Measurements from ENCODE around the gene CORO7.
"Not testable (repeated sequence)": the region's sequence is repeated elsewhere in the genome, so short reads cannot be mapped to it uniquely, and the experiment has no call there.

CORO7 gene

DNA sequence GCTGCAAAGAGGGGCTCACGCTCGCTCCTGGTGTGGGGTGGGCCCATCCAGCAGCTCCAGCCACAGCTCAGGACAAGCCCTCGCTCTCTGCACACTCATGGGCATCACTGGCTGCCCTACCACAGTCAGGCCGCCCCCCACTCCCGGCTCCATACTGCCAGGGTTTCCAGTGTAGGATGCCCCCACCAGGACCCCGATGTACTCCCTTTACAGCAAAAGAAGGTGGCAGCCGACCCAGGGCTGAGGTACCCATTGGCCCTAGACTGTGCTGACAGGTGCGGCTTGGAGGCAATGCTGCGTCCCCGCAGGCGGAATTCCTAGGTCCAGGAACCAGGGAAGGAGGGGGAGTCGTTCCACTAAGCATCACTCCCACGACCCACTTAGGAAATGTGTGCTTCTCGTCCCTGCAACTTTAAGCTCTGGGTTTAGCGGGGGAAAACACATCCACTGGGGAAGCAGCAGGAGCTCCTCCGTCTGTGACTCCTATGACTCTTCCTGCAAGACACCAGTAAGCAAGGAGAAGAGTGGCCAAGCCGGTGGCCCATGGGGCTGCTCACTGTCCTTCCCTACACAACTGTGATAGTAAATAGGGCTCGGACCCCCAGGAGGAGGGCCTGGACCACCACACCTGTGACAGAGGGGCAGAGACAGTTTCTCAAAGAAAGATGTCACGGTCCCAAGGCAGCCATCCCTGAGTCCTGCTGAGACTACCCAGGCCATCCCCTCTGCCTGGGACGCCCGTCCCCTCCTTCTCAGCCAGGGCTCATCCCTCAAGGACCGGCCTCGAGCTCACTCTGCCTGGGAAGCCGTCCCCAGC is 13.1 kb downstream of the CORO7 start:
- no peak overlapping the region for H2AFZ ChIP-seq (ENCODE audit: low read depth, low read length)
- H3K4me3 ChIP-seq (ENCODE audit: low read length), result no peak overlapping the region
- H3K27me3 ChIP-seq (ENCODE audit: insufficient read depth, low read length), result no peaks in the 10 kb centered on the region
- no peaks in the 10 kb centered on the region for H3K4me1 ChIP-seq (ENCODE audit: insufficient read depth, low read length)
- H3K9me3 ChIP-seq (ENCODE audit: low read length), result no peaks in the 10 kb centered on the region
- H3K36me3 ChIP-seq (ENCODE audit: insufficient read depth, low read length), result peaks cover 4% of the 10 kb centered on the region

DNA sequence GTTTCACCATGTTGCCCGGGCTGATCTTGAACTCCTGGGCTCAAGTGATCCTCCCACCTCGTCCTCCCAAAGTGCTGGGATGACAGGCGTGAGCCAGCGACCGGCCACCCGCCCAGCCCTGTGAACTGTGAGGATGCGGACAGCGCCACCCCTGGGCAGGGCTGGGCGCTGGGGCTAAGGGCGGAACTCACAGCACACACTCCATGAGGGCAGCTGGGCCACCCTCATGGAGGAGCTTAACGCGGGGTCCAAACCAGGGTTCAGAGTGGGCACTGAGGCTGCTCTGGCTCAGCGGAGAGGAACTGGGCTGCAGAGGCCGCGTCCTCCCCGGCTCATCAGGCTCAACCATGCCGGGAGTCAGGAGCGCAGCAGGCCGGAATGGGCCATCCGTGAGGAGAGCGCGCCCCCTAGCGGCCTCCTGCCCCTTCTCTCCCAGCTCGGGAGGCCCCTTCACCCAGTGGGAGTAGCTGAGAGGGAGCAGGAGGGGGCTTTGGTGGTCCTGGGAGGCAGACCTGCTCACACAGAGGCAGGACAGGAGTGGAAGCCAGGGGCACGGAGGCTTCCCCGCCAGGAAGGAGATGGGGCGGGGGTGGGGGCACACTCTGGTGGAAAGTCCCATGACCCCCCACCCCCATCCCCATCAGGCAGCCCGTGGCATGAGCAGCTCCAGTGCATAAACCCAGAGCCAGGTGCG is 13.8 kb downstream of the CORO7 start:
- no peak overlapping the region for H3K4me3 ChIP-seq (ENCODE audit: low read length)
- H3K4me1 ChIP-seq (ENCODE audit: insufficient read depth, low read length), result no peaks in the 10 kb centered on the region
- H3K27me3 ChIP-seq (ENCODE audit: insufficient read depth, low read length), result no peaks in the 10 kb centered on the region
- no peak overlapping the region for H2AFZ ChIP-seq (ENCODE audit: low read depth, low read length)
- H3K9me3 ChIP-seq (ENCODE audit: low read length), result no peaks in the 10 kb centered on the region
- peaks cover 4% of the 10 kb centered on the region for H3K36me3 ChIP-seq (ENCODE audit: insufficient read depth, low read length)

GRCh38 chr16:4401510-4401909 is 14.9 kb downstream of the CORO7 start:
- Histone ChIP-seq H2AFZ (ENCODE audit: low read depth, low read length) (no peak overlapping the region), H3K4me1 (ENCODE audit: insufficient read depth, low read length) (no peaks in the 10 kb centered on the region), H3K27me3 (ENCODE audit: insufficient read depth, low read length) (no peaks in the 10 kb centered on the region), H3K36me3 (ENCODE audit: insufficient read depth, low read length) (peaks cover 4% of the 10 kb centered on the region), H3K9me3 (ENCODE audit: low read length) (no peaks in the 10 kb centered on the region), H3K4me3 (ENCODE audit: low read length) (no peak overlapping the region)

DNA sequence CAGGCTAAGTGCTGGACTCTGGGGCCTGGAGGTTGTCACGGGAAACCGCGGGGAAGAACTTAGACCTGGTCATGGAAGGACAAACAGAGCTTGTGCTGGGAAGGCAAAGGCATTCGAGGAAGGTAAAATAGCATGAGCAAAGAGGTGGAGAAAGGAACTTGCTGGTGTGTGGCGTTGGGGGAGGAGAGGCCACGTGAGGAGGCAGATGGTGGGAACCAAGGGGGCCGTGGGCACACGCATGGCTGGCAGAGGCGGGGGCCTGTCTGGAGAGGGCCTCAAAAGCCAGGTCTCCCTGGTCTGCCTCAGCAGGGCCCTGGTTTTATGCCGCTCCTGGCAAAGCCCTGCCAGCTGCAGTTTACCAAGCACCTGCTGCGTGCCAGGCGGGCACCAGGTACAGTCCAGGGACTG is 15.3 kb downstream of the CORO7 start:
- Histone ChIP-seq H2AFZ (ENCODE audit: low read depth, low read length) (no peak overlapping the region), H3K36me3 (ENCODE audit: insufficient read depth, low read length) (peaks cover 4% of the 10 kb centered on the region), H3K4me1 (ENCODE audit: insufficient read depth, low read length) (no peaks in the 10 kb centered on the region), H3K27me3 (ENCODE audit: insufficient read depth, low read length) (no peaks in the 10 kb centered on the region), H3K4me3 (ENCODE audit: low read length) (no peak overlapping the region), H3K9me3 (ENCODE audit: low read length) (no peaks in the 10 kb centered on the region)

- H3K4me1 ChIP-seq (ENCODE audit: insufficient read depth, low read length), result no peaks in the 10 kb centered on the region
- no peaks in the 10 kb centered on the region for H3K27me3 ChIP-seq (ENCODE audit: insufficient read depth, low read length)
- no peak overlapping the region for H3K4me3 ChIP-seq (ENCODE audit: low read length)
- peaks cover 6% of the 10 kb centered on the region for H3K36me3 ChIP-seq (ENCODE audit: insufficient read depth, low read length)
- H3K9me3 ChIP-seq (ENCODE audit: low read length), result no peaks in the 10 kb centered on the region
- H2AFZ ChIP-seq (ENCODE audit: low read depth, low read length), result no peak overlapping the region
Observed at GRCh38 chr16:4399001-4399730, 17.2 kb downstream of the CORO7 start.

GRCh38 chr16:4395055-4395726 is 21.2 kb downstream of the CORO7 start:
- Histone ChIP-seq H3K4me3 (ENCODE audit: low read length) (no peak overlapping the region), H3K4me1 (ENCODE audit: insufficient read depth, low read length) (peaks cover 13% of the 10 kb centered on the region), H3K27me3 (ENCODE audit: insufficient read depth, low read length) (no peaks in the 10 kb centered on the region), H2AFZ (ENCODE audit: low read depth, low read length) (no peak overlapping the region), H3K9me3 (ENCODE audit: low read length) (no peaks in the 10 kb centered on the region), H3K36me3 (ENCODE audit: insufficient read depth, low read length) (peaks cover 6% of the 10 kb centered on the region)

DNA sequence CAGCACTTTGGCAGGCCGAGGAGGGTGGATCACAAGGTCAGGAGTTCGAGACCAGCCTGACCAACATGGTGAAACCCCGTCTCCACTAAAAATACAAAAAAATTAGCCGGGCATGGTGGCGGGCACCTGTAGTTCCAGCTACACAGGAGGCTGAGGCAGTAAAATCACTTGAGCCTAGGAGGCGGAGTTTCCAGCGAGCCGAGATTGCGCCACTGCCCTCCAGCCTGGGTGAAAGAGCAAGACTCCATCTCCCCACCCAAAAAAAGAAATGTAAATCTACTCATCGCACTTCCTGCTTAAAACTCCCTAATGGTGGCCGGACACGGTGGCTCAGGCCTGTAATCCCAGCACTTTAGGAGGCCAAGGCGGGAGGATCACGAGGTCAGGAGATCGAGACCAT is 22.5 kb downstream of the CORO7 start:
- H2AFZ ChIP-seq (ENCODE audit: low read depth, low read length); H3K4me3 ChIP-seq (ENCODE audit: low read length); H3K9me3 ChIP-seq (ENCODE audit: low read length); H3K36me3 ChIP-seq (ENCODE audit: insufficient read depth, low read length); H3K27me3 ChIP-seq (ENCODE audit: insufficient read depth, low read length): not testable (repeated sequence)
- H3K4me1 ChIP-seq (ENCODE audit: insufficient read depth, low read length), result peaks cover 26% of the 10 kb centered on the region

DNA sequence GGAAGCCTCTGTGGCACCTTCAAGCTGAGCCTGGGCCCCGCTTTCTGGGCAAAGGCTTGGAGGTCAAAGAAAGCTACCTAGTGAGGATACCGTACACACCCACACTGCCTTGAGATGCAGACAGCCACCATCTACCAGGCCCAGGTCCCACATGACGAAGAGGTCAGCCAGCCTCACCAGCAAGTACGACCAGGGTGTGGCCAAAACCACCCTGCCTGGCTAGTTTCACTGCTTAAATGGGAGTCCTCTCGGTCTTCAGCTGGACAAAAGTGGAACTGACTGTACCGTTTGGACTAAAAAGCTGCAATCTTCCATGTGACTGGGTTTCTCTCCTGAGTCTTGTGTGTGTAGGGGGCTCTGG is 23.2 kb downstream of the CORO7 start:
- H3K4me1 ChIP-seq (ENCODE audit: insufficient read depth, low read length), result peaks cover 33% of the 10 kb centered on the region
- no peaks in the 10 kb centered on the region for H3K9me3 ChIP-seq (ENCODE audit: low read length)
- H3K27me3 ChIP-seq (ENCODE audit: insufficient read depth, low read length), result no peaks in the 10 kb centered on the region
- peaks cover 2% of the 10 kb centered on the region for H3K36me3 ChIP-seq (ENCODE audit: insufficient read depth, low read length)
- no peak overlapping the region for H3K4me3 ChIP-seq (ENCODE audit: low read length)
- H2AFZ ChIP-seq (ENCODE audit: low read depth, low read length), result no peak overlapping the region

GRCh38 chr16:4392382-4393239 is 23.8 kb downstream of the CORO7 start:
- Histone ChIP-seq H3K4me3 (ENCODE audit: low read length) (no peak overlapping the region), H3K4me1 (ENCODE audit: insufficient read depth, low read length) (peaks cover 37% of the 10 kb centered on the region), H3K27me3 (ENCODE audit: insufficient read depth, low read length) (no peaks in the 10 kb centered on the region), H3K9me3 (ENCODE audit: low read length) (no peaks in the 10 kb centered on the region), H3K36me3 (ENCODE audit: insufficient read depth, low read length) (peaks cover 2% of the 10 kb centered on the region), H2AFZ (ENCODE audit: low read depth, low read length) (no peak overlapping the region)

- H3K4me3 ChIP-seq (ENCODE audit: low read length), result no peak overlapping the region
Observed at GRCh38 chr16:4391631-4392381, 24.6 kb downstream of the CORO7 start.

GRCh38 chr16:4390266-4391260 is 25.8 kb downstream of the CORO7 start:
- Histone ChIP-seq H3K27me3 (ENCODE audit: insufficient read depth, low read length) (no peaks in the 10 kb centered on the region), H3K4me3 (ENCODE audit: low read length) (no peak overlapping the region), H3K36me3 (ENCODE audit: insufficient read depth, low read length) (peaks cover 2% of the 10 kb centered on the region), H3K9me3 (ENCODE audit: low read length) (no peaks in the 10 kb centered on the region), H2AFZ (ENCODE audit: low read depth, low read length) (no peak overlapping the region), H3K4me1 (ENCODE audit: insufficient read depth, low read length) (peaks cover 37% of the 10 kb centered on the region)

More at GRCh38 chr16:4391631-4392381, 24.6 kb downstream of the CORO7 start:
- Histone ChIP-seq H3K27me3 (ENCODE audit: insufficient read depth, low read length) (no peaks in the 10 kb centered on the region), H3K9me3 (ENCODE audit: low read length) (no peaks in the 10 kb centered on the region), H3K4me1 (ENCODE audit: insufficient read depth, low read length) (peaks cover 37% of the 10 kb centered on the region), H2AFZ (ENCODE audit: low read depth, low read length) (no peak overlapping the region), H3K36me3 (ENCODE audit: insufficient read depth, low read length) (peaks cover 2% of the 10 kb centered on the region)

All from neuron (in vitro differentiated cells).